GM12878 (cell line): ENCODE results near the gene ATF6. TPM values are rescaled to one million over a fixed set of nuclear protein-coding genes. Genes with fewer than 3 reads are reported as not detected.

ENCODE experiments used
- BCL3 ChIP-seq: IDR thresholded peaks from 2 replicates; pipeline ENCODE4 v1.6.1; 2011; ENCODE audit warnings: borderline replicate concordance, low read depth, mild to moderate bottlenecking, moderate library complexity, low read length; ENCODE audit not compliant: insufficient read depth, poor library complexity, severe bottlenecking
- CHD1 ChIP-seq: IDR thresholded peaks from 2 replicates; pipeline ENCODE4 v1.6.1; 2012; ENCODE audit warnings: low read depth, low read length, improper control_type of control experiment
- ELK1 ChIP-seq: IDR thresholded peaks from 2 replicates; pipeline ENCODE4 v1.6.1; 2012; ENCODE audit warnings: low read depth, low read length, improper control_type of control experiment
- GATAD2B ChIP-seq: fragments of 450-650 bp; conservative IDR thresholded peaks from 2 replicates; pipeline ENCODE4 v1.6.1; 2017; ENCODE audit warnings: low read depth, mild to moderate bottlenecking, moderate library complexity
- HDAC6 ChIP-seq: fragments of 200-600 bp; sonication (generic); IDR thresholded peaks from one replicate; pipeline ENCODE4 v1.8.0; 2017; ENCODE audit warnings: antibody characterized with exemption; ENCODE audit not compliant: unreplicated experiment
- HDGF ChIP-seq: fragments of 450-650 bp; IDR thresholded peaks from 2 replicates; pipeline ENCODE4 v1.6.1; 2016; ENCODE audit warnings: antibody characterized with exemption
- LARP7 ChIP-seq: fragments of 450-650 bp; IDR thresholded peaks from 2 replicates; pipeline ENCODE4 v1.6.1; 2017; ENCODE audit warnings: mild to moderate bottlenecking
- MEF2B ChIP-seq: fragments of 450-650 bp; IDR thresholded peaks from 2 replicates; pipeline ENCODE4 v1.6.1; 2018; ENCODE audit warnings: mild to moderate bottlenecking, moderate library complexity; ENCODE audit not compliant: partially characterized antibody, poor library complexity, severe bottlenecking
- MYC ChIP-seq: IDR thresholded peaks from 2 replicates; pipeline ENCODE4 v1.6.1; 2011; ENCODE audit warnings: mild to moderate bottlenecking, low read length, moderate library complexity, inconsistent platforms; ENCODE audit not compliant: insufficient read depth, insufficient replicate concordance, insufficient read length, severe bottlenecking
- NR2C2 ChIP-seq: IDR thresholded peaks from 2 replicates; pipeline ENCODE4 v1.6.1; 2011; ENCODE audit warnings: borderline replicate concordance, low read depth; ENCODE audit not compliant: control insufficient read depth, insufficient read length
- PBX3 ChIP-seq: IDR thresholded peaks from 2 replicates; pipeline ENCODE4 v1.6.1; 2011; ENCODE audit warnings: mild to moderate bottlenecking, low read depth, low read length, moderate library complexity; ENCODE audit not compliant: insufficient replicate concordance
- SMAD5 ChIP-seq: IDR thresholded peaks from 2 replicates; pipeline ENCODE4 v1.6.1; 2016; ENCODE audit warnings: antibody characterized with exemption, low read depth
- ZSCAN29 ChIP-seq: fragments of 450-650 bp; IDR thresholded peaks from 2 replicates; pipeline ENCODE4 v1.6.1; 2017; ENCODE audit warnings: mild to moderate bottlenecking, moderate library complexity
- polyA plus RNA-seq, 11 experiments: library from polyadenylated mRNA; depleted of rRNA in 4 of 11; unstranded in 6 of 11; stranded (reverse) in 5 of 11; fragments of >200 nt; fragmentation: Nextera tagmentation in 4 of 11; fragmentation: Illumina TruSeq in 1 of 11; extraction: Ambion mirVana in 4 of 11; extraction: Trizol in 1 of 11; gene quantifications; 1 replicate in 1 of 11; 2 replicates in 10 of 11; pipeline versions ENCODE4 v1.2.1 to v1.2.3, GENCODE V29; 2011 to 2016; ENCODE audit warnings: inconsistent platforms in 2 of 11, missing spikeins in 2 of 11, low read depth in 1 of 11
- total RNA-seq, 4 experiments: library from RNA; depleted of rRNA in 3 of 4; stranded (reverse); fragments of >200 nt in 3 of 4; fragmentation: Illumina TruSeq in 1 of 4; extraction: Trizol in 1 of 4; gene quantifications; 2 replicates each; pipeline versions ENCODE4 v1.2.1 to v1.2.3, GENCODE V29; 2013 to 2021

Gene ATF6
- total and polyA plus RNA-seq, 10 of the 15 experiments (the other 5 are each of a cell fraction or from before 2014, with no cell fraction given), result 7.8 to 24.3 (median 14.7) TPM

GRCh38 chr1:161962091-161962887 lies 196.2 kb downstream of the ATF6 start (continued):
- TF ChIP-seq BCL3 (no peak), LARP7 (no peak), CHD1 (no peak), NR2C2 (no peak), HDGF (no peak), PBX3 (no peak), ZSCAN29 (no peak), GATAD2B (no peak), ELK1 (no peak), MEF2B (no peak), SMAD5 (no peak), MYC (no peak), HDAC6 (no peak)
- TF ChIP-seq, all 136 proteins: peak for 18
